Right forelimb (tissue), 1 donor: Measurements from ENCODE around the gene MYRIP.
A peak's percentile ranks its signal among the peaks of the same experiment; 100 is the strongest.

Source experiments
- DNase-seq: peaks from one replicate; pipeline ENCODE4 v3.0.0-alpha.2; 2018

MYRIP gene

DNA sequence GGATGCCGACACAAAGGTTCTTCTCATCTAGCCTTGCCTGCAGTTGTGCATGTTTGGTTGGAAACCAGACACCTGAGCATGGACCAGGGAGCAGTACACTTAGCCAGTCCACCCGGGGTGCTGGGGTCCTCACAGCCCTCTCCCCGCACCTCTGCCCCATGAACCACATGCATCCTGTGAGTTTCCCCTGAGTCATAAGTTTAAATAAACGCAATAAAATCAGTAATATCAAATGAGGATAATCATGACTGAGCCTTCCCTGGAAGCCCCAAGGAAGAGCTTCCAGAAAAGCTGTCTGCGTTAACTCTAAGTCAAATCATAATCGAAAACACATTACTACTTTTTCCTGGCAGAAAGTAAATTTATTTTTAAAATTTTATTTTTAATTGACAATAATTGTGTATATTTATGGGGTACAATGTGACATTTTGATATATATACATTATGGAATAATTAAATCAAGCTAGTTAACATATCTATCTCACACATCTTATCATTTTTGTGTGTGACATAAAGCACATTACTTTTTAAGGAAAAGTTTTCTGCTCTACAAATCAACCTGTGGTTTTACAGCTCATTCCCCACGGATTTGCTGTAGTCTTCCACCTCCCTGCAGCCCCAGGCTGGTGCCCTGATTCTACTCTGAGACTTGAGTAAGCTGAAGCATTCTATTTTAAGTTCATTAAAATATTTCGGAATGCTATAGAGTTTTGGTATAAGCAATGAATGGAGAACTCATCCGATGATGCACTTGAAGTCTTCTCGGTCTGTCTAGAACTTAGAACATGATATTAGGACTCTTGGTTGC is 334.1 kb downstream of the MYRIP start:
- DNase-seq = no peak

GRCh38 chr3:40148827-40149226 is 339.4 kb downstream of the MYRIP start:
- DNase-seq = no peak

DNA sequence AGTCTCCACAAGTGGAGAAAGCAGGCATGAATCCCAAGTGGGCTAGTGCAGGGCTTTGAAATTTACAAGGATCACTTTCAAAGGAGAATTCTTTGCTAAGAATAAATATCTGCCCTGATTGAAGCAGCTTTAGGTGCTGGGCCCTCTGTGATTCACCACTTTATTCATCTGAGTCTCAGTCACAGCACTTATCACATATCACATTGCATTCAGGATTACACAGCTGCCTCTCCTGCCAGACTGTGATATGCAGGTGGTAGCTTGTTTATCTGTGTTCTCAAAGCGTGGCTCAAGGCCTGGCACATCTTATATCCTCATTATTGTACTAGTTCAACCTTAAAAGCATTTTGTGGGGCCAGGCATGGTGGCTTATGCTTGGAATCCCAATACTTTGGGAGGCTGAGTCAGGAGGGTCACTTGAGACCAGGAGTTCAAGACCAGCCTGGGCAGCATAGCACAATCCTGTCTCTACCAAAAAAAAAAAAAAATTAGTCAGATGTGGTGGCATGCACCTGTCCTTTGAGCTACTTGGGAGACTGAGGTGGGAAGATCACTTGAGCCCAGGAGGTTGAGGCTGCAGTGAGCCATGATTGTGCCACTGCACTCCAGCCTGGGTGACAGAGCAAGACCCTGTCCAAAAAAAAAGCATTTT is 343.2 kb downstream of the MYRIP start:
- no peak for DNase-seq

GRCh38 chr3:40160933-40161332 is 351.5 kb downstream of the MYRIP start:
- DNase-seq = no peak

GRCh38 chr3:40162616-40163015 is 353.2 kb downstream of the MYRIP start:
- no peak for DNase-seq

DNA sequence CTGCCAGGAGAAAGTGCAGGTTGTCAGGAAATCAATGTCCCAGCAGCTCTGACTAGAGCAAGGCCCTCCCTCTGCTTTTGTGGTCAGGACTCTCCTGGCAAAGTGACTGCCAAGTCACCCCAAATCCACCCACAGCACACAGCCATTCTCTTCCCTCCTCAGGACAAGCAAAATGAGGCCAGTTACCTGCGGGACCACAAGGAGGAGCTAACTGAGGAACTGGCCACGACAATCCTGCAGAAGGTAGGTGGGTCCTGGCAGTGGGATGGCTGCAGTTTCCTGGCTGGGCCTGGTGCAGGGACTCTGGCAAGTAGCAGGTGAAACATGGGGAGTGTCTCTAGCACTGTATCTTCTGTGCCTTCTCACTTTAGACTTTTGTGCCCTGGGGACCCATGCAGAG is 357.6 kb downstream of the MYRIP start:
- DNase-seq = no peak

DNA sequence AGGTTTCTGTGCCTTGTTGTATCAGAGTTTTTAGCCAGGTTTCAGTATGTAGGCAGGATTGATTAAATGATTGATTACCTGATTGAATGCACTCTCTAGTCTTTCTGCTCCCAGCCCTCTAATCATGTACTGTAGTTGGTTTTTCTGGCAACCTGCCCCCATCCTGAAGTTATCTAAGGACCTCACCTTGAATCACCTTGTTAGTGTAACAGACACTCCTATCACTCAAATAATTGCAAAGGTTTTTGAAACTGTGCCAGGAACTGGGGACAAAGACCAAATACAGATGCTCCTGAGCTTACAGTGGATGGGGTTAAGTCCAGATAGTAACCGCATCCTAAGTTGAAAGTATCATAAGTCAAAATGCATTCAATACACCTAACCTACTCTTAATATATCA is 358.5 kb downstream of the MYRIP start:
- DNase-seq = no peak

DNA sequence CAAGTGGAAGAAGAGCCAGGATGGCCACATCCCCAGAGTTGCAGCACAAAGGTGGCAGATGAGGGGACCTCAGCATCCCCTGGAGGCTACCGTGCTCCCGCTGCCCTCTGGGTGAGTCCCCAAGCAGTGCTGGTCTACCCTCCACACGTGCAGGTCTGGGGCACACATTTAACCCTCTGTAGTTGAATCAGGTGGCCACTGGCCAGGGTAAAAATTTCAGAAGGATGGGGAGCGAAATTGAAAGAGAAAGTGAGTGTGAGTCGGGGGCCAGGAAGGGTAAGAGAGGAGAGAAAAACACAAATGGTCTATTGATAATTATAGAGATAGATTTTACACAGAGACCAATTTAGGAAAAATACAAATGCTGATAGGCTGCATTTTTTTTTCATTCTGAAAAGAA is 360.6 kb downstream of the MYRIP start:
- no peak for DNase-seq

GRCh38 chr3:40170395-40170794 is 361.0 kb downstream of the MYRIP start:
- no peak for DNase-seq

GRCh38 chr3:40172560-40172959 is 363.2 kb downstream of the MYRIP start:
- DNase-seq = no peak

DNA sequence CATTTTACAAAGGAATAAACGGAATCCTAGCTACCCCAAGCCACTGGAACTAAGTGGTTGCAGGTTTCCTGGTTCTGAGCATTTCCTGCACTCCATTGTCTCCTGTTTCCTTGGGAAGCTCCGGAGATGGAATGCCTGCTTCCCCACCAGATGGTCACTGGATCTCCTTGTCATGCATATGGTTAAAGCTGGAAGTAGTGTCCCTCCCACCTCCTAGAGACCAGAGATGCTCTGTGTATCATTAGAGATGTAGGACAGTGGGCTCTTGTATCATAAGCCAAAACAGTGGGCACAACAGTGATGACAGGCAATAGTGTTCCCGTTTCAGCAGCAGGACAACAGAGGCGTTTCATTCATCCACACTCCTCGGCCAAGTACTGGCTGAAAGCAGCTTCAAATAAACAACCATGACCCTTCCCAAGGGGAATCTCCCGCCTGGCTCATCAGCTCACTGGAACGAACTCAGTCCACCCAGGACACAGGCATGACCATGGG is 363.9 kb downstream of the MYRIP start:
- no peak for DNase-seq

- DNase-seq = no peak
Measured at GRCh38 chr3:40178012-40178594, 368.7 kb downstream of the MYRIP start.

DNA sequence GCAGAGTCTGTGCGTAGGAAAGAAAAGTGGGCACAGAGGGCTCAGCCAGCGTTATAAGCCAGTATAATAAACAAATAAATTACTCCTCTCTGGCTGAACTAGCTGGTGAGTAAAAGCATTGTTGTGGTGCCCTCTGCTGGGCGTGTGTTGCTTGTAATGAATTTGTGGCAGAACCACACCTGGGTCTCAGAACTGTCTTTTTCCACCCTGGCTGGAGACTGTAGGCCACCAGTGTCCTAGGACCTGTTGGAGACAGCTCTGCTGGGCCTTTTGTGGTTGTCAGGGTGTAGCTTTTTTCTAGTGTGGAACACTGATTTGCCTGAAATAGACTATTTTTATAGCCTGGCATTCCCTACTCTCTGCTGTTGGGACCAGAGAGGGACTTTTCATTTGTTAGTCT is 369.6 kb downstream of the MYRIP start:
- peak; percentile 84 for DNase-seq

- DNase-seq = no peak
Measured at GRCh38 chr3:40181182-40181581, 371.8 kb downstream of the MYRIP start.

- no peak for DNase-seq
Measured at GRCh38 chr3:40185029-40185695, 375.8 kb downstream of the MYRIP start.

- no peak for DNase-seq
Measured at GRCh38 chr3:40186508-40186907, 377.1 kb downstream of the MYRIP start.

- DNase-seq = no peak
Measured at GRCh38 chr3:40187945-40188344, 378.5 kb downstream of the MYRIP start.

DNA sequence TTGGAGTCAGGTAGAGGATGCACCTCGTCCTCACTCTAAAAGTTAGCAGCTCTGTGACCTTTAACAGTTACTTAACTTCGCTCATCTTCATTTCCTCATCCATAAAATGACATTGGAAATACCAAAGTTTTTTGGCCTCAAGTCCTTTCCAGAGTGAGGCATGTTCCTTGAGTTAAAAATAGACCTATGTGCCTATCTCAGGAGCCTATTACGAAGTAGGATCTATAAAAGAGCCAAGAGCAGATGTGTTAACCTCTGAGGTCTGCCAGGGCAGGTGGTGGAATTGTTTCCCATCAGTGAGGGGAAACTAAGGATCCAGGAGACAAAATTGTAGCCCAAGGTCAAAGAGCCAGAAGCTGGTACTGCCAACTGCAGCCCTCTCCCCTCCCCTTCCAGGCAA is 379.7 kb downstream of the MYRIP start:
- no peak for DNase-seq

DNA sequence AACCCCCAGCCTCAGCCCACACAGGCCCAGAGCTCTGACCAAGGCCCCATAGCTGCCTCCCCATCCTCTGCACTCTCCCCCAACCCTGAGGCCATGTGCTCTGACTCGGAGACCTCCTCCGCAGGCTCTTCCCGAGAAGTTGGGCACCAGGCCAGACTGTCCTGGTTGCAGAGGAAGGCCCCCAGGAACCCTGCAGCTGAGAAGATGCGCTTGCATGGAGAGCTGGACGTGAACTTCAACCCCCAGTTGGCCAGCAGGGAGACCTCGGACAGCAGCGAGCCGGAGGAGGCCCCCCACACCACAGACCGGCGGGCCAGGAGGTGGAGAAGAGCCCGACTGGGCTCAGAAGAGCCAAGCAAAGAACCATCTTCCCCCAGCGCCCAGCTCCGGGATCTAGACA is 380.6 kb downstream of the MYRIP start:
- no peak for DNase-seq

GRCh38 chr3:40191251-40191650 is 381.8 kb downstream of the MYRIP start:
- no peak for DNase-seq

DNA sequence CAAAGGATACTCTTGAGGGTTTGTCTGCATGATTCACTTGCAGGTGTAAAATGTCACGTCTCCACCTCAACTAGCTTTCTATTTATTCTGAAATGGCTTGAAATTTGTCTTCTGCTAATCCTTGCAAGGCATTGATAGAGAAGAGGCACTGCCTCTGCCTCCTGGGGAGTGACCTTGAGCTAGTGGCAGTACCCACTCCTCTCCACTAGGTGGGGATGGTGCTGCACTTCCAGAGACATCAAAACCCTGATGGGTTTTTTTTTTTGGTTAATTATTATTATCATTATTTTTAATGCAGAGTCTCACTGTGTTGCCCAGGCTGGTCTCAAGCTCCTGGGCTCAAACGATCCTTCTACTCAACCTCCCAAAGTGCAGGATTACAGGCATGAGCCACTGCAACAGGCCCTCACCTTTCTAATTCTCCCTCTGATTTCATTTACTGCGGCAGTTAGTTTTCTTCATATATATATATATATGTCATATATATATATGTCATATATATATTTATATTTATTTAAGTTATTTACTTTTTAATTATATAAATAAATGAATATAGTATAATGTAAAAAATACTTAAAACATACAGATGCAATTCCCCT is 382.5 kb downstream of the MYRIP start:
- peak; percentile 61 for DNase-seq

GRCh38 chr3:40192628-40193027 is 383.2 kb downstream of the MYRIP start:
- DNase-seq = no peak

GRCh38 chr3:40196966-40197365 is 387.6 kb downstream of the MYRIP start:
- no peak for DNase-seq
